ENCODE data around the gene ACKR2.
A peak's percentile ranks its signal among the peaks of the same experiment; 100 is the strongest.

The ACKR2 gene

DNA sequence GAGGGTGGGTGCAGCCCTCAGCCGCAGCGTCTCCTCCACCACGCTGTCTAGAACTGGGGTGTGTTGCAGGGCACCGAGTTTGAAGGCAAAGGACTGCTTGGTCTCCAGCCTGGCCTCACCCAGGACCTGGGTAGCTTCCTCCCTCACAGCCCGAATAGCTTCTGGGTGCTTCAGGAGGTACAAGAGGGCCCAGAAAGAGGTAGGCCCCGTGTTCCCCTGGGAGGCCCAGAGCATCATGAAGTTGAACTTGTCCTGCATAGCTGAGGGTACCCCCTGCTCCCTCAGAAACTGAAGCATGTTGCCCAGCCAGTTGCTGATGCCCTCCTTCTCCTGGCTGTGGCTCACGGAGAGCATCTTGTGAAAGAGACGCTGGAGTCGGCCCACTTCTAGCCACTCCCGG is 65.5 kb downstream of the ACKR2 start:
- TF ChIP-seq, protein P1, sequence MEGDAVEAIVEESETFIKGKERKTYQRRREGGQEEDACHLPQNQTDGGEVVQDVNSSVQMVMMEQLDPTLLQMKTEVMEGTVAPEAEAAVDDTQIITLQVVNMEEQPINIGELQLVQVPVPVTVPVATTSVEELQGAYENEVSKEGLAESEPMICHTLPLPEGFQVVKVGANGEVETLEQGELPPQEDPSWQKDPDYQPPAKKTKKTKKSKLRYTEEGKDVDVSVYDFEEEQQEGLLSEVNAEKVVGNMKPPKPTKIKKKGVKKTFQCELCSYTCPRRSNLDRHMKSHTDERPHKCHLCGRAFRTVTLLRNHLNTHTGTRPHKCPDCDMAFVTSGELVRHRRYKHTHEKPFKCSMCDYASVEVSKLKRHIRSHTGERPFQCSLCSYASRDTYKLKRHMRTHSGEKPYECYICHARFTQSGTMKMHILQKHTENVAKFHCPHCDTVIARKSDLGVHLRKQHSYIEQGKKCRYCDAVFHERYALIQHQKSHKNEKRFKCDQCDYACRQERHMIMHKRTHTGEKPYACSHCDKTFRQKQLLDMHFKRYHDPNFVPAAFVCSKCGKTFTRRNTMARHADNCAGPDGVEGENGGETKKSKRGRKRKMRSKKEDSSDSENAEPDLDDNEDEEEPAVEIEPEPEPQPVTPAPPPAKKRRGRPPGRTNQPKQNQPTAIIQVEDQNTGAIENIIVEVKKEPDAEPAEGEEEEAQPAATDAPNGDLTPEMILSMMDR (IDR thresholded peaks at IDR 0.05; ENCODE audit: low read depth, low read length): no peak
- no peak for DNase-seq (ENCODE audit: low read depth in 2 of 2)
- H3K4me3 ChIP-seq (replicated peaks in 1 of 2; ENCODE audit: low read depth in 2 of 2, low read length in 2 of 2): no peak overlapping the region

- DNase-seq (ENCODE audit: low read depth in 2 of 2): no peak
- no peak within 1 kb of the TSS for H3K4me3 ChIP-seq (replicated peaks in 1 of 2; ENCODE audit: low read depth in 2 of 2, low read length in 2 of 2)
- TF ChIP-seq, protein P1 (IDR thresholded peaks at IDR 0.05; ENCODE audit: low read depth, low read length): no peak
These were observed 66.3 kb downstream of the ACKR2 start, which contains the start of gene CYP8B1 for GRCh38 chr3:42875325-42876151. Gene CYP8B1 (minus strand): TSS chr3:42875879. CDS start chr3:42875816, 63 bp downstream.

- DNase-seq (ENCODE audit: low read depth in 2 of 2): no peak
- TF ChIP-seq, protein P1 (IDR thresholded peaks at IDR 0.05; ENCODE audit: low read depth, low read length): no peak
- H3K4me3 ChIP-seq (replicated peaks in 1 of 2; ENCODE audit: low read depth in 2 of 2, low read length in 2 of 2): no peak overlapping the region
These were observed 67.2 kb downstream of the ACKR2 start for GRCh38 chr3:42876401-42876800.

DNA sequence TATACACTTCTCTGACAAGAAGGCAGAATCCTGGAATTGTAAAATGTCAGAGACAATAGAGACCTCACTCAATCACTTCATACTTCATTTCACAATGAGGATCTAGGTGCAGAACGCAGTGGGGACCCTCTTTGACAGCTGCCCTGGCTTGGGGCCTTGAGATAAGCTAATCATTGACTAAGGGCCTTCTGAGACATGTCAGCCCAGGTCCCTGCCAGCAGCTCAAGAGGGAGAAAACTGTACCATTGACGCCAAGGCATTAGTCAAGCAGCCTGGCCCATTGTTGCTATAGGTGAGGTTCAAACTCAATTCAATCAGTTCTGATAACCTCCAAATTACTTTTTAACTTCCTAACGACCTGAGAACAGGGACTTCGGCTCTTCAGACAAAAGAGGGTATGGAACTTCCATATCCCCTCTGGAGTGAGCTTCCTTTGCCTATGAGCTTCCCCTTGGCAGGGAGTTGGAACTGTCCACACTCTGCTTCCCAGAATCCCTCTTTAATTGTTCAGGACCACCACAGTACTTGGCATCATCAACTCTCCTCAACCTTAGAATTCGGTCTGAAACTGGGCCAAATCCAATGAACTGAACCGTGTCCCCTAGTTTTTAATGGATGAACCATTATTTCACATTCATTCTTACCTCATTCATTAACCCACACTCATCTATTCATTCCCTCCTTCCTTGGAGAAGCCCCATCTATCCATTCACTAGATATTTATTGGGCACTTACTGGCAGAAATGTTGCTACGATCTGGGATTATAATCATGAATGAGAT is 67.9 kb downstream of the ACKR2 start:
- DNase-seq (ENCODE audit: low read depth in 2 of 2): no peak
- H3K4me3 ChIP-seq (replicated peaks in 1 of 2; ENCODE audit: low read depth in 2 of 2, low read length in 2 of 2): no peak overlapping the region
- TF ChIP-seq, protein P1 (IDR thresholded peaks at IDR 0.05; ENCODE audit: low read depth, low read length): no peak

DNA sequence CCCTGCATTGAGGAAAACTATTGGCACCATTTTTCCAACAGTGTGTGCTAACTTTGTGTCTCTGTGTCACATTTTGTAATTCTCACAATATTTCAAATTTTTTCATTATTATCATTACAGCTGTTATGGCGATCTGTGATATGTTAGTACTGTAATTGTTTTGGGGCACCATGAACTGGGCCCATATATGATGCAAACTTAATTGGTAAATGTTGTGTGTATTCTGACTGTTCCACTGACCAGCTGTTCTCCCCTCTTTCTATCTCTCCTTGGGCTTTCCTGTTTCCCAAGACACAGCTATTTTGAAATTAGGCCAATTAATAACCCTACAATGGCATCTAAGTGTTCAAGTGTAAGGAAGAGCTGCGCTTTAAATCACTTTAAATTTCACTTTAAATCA is 68.6 kb downstream of the ACKR2 start:
- no peak for DNase-seq (ENCODE audit: low read depth in 2 of 2)
- TF ChIP-seq, protein P1 (IDR thresholded peaks at IDR 0.05; ENCODE audit: low read depth, low read length): no peak
- no peak overlapping the region for H3K4me3 ChIP-seq (replicated peaks in 1 of 2; ENCODE audit: low read depth in 2 of 2, low read length in 2 of 2)

- peak overlapping the region; percentile 62 to 65 for H3K4me3 ChIP-seq (replicated peaks in 1 of 2; ENCODE audit: low read depth in 2 of 2, low read length in 2 of 2)
- DNase-seq (ENCODE audit: low read depth in 2 of 2): no peak
- TF ChIP-seq, protein P1 (IDR thresholded peaks at IDR 0.05; ENCODE audit: low read depth, low read length): no peak
These were observed 70.9 kb downstream of the ACKR2 start for GRCh38 chr3:42880183-42880582.
